ENCODE results near the gene RAB11FIP3. TPM values are rescaled to one million over a fixed set of nuclear protein-coding genes. Genes with fewer than 3 reads are reported as not detected.

Gene RAB11FIP3
- total RNA-seq, 1 experiment from 2014 or later = 12.8 TPM

DNA sequence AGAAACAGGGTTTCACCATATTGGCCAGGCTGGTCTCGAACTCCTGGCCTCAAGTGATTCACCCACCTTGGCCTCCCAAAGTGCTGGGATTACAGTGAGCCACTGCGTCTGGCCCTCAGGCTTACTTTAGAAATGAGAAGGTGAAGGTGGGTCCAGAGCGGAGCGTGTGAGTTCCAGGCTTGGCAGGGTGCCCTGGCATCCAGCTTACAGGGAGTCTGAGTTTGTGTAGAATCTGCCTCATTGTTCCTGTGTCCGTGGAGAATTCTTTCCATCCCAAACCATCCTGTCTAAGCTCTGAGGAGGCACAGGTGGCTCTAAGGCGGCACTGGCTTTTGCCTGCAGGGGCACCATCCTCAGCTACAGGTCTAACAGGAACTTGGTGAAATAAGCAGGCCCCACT, 50.6 kb downstream of the RAB11FIP3 start:
- Histone ChIP-seq H3K9me3 (ENCODE audit: control insufficient read depth in 1 of 2, insufficient read depth in 1 of 2, low read depth in 1 of 2, low read length in 2 of 2) (no peaks in the 10 kb centered on the region), H2AFZ (ENCODE audit: low read depth, low read length, poor library complexity, severe bottlenecking) (no peak overlapping the region), H3K4me1 (ENCODE audit: control insufficient read depth in 1 of 2, insufficient read depth in 2 of 2, low read length in 2 of 2) (peaks cover 6 to 13% of the 10 kb centered on the region in 2 experiments), H3K9ac (ENCODE audit: low read length) (no peak overlapping the region), H4K20me1 (ENCODE audit: insufficient read depth) (no peaks in the 10 kb centered on the region), H3K36me3 (ENCODE audit: control insufficient read depth in 1 of 2, insufficient read depth in 2 of 2, low read length in 2 of 2) (no peaks in the 10 kb centered on the region), H3K79me2 (ENCODE audit: insufficient read depth, low read length) (no peaks in the 10 kb centered on the region), H3K4me2 (ENCODE audit: low read length) (no peak overlapping the region), H3K27me3 (ENCODE audit: insufficient read depth, low read length) (no peaks in the 10 kb centered on the region), H3K4me3 (replicated peaks in 1 of 2; ENCODE audit: low read depth in 1 of 2, low read length in 2 of 2) (no peak overlapping the region), H3K9me2 (ENCODE audit: insufficient read depth) (no peaks in the 10 kb centered on the region), H3K27ac (ENCODE audit: low read depth, low read length) (no peak overlapping the region)
- POLR2A ChIA-PET = no interaction called here
- ATAC-seq (no peak), DNase-seq (ENCODE audit: low read depth, low spot score) (no peak)
- TF ChIP-seq ZFX (IDR thresholded peaks at IDR 0.05) = no peak
- TF ChIP-seq SIN3A (IDR thresholded peaks at IDR 0.05; ENCODE audit: low read depth) = no peak
- no peak for TF ChIP-seq POLR2AphosphoS5 (IDR thresholded peaks at IDR 0.05; ENCODE audit: low read depth, low read length)
- no peak for TF ChIP-seq SP1 (IDR thresholded peaks at IDR 0.05; ENCODE audit: low read depth)
- no peak for TF ChIP-seq CBX3 (IDR thresholded peaks at IDR 0.05; ENCODE audit: low read depth)
- no peak for TF ChIP-seq FOSL1 (IDR thresholded peaks at IDR 0.05; ENCODE audit: low read depth)
- no peak for TF ChIP-seq CEBPB (IDR thresholded peaks at IDR 0.05; ENCODE audit: low read depth)
- TF ChIP-seq, protein P1, sequence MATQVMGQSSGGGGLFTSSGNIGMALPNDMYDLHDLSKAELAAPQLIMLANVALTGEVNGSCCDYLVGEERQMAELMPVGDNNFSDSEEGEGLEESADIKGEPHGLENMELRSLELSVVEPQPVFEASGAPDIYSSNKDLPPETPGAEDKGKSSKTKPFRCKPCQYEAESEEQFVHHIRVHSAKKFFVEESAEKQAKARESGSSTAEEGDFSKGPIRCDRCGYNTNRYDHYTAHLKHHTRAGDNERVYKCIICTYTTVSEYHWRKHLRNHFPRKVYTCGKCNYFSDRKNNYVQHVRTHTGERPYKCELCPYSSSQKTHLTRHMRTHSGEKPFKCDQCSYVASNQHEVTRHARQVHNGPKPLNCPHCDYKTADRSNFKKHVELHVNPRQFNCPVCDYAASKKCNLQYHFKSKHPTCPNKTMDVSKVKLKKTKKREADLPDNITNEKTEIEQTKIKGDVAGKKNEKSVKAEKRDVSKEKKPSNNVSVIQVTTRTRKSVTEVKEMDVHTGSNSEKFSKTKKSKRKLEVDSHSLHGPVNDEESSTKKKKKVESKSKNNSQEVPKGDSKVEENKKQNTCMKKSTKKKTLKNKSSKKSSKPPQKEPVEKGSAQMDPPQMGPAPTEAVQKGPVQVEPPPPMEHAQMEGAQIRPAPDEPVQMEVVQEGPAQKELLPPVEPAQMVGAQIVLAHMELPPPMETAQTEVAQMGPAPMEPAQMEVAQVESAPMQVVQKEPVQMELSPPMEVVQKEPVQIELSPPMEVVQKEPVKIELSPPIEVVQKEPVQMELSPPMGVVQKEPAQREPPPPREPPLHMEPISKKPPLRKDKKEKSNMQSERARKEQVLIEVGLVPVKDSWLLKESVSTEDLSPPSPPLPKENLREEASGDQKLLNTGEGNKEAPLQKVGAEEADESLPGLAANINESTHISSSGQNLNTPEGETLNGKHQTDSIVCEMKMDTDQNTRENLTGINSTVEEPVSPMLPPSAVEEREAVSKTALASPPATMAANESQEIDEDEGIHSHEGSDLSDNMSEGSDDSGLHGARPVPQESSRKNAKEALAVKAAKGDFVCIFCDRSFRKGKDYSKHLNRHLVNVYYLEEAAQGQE (IDR thresholded peaks at IDR 0.05; ENCODE audit: low read depth) = no peak
- no peak for TF ChIP-seq ELF1 (IDR thresholded peaks at IDR 0.05; ENCODE audit: borderline replicate concordance, low read depth)
- no peak for TF ChIP-seq SRF (IDR thresholded peaks at IDR 0.05; ENCODE audit: low read depth)
- no peak for TF ChIP-seq POLR2A (IDR thresholded peaks at IDR 0.05; ENCODE audit: borderline replicate concordance, extremely low read depth, insufficient read depth, insufficient read length)
- TF ChIP-seq TCF7L2 (IDR thresholded peaks at IDR 0.05; ENCODE audit: borderline replicate concordance, extremely low read depth, insufficient read depth, insufficient read length) = no peak
- TF ChIP-seq EZH2 (IDR thresholded peaks at IDR 0.05) = no peak
- TF ChIP-seq ZNF274 (IDR thresholded peaks at IDR 0.05; ENCODE audit: low read depth, low read length) = no peak
- TF ChIP-seq, protein P2, sequence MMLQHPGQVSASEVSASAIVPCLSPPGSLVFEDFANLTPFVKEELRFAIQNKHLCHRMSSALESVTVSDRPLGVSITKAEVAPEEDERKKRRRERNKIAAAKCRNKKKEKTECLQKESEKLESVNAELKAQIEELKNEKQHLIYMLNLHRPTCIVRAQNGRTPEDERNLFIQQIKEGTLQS (IDR thresholded peaks at IDR 0.05) = no peak
- TF ChIP-seq YY1 (IDR thresholded peaks at IDR 0.05; ENCODE audit: extremely low read depth, insufficient replicate concordance, low read depth, low read length) = no peak
- TF ChIP-seq MAX (IDR thresholded peaks at IDR 0.05) = no peak
- TF ChIP-seq EZH2phosphoT487 (IDR thresholded peaks at IDR 0.05; ENCODE audit: borderline replicate concordance) = no peak
- TF ChIP-seq RAD21 (IDR thresholded peaks at IDR 0.05; ENCODE audit: low read depth) = no peak
- intact Hi-C loops (cut with micrococcal nuclease) = no loop called here
- CTCF ChIA-PET = interaction anchor here (1.2 kb wide), 1 partner anchor 11 kb away, joined by 3 read pairs; no protein-coding TSS in a partner anchor
- no TSS peak for BruUV-seq (replicated peaks)
- RAD21 ChIA-PET (ENCODE audit: low non-redundant PET in 1 of 2, low total read pairs in 2 of 2, uncharacterized antibody in 2 of 2, unreplicated experiment in 2 of 2) = no interaction called here
